HEK293T (cell line): ENCODE data around the gene RYK.

Experiments used
- CTCF ChIA-PET: fragments of 350-600 bp; formaldehyde crosslinking; extraction: SDS; loops from one replicate; lab custom pipeline; 2021; ENCODE audit warnings: antibody characterized with exemption, inconsistent platforms; lab: Yijun Ruan, JAX
- POLR2A ChIA-PET: fragments of 350-600 bp; formaldehyde crosslinking; extraction: SDS; loops from one replicate; lab custom pipeline; 2020; ENCODE audit warnings: antibody characterized with exemption, inconsistent platforms; lab: Yijun Ruan, JAX
- DNase-seq: peaks from one replicate; pipeline ENCODE4 v3.0.0; 2012; ENCODE audit warnings: mixed read lengths; ENCODE audit errors: extremely low spot score
- ARNT ChIP-seq: fragments of 450-650 bp; IDR thresholded peaks from 2 replicates; pipeline ENCODE4 v1.6.1; 2017; ENCODE audit warnings: mild to moderate bottlenecking
- BHLHE40 ChIP-seq: fragments of 450-650 bp; IDR thresholded peaks from 2 replicates; pipeline ENCODE4 v1.6.1; 2016; ENCODE audit warnings: mild to moderate bottlenecking, moderate library complexity, borderline replicate concordance
- CTBP1 ChIP-seq: fragments of 450-650 bp; IDR thresholded peaks from 2 replicates; pipeline ENCODE4 v1.6.1; 2016; ENCODE audit warnings: borderline replicate concordance
- ELF4 ChIP-seq: fragments of 450-650 bp; IDR thresholded peaks from 2 replicates; pipeline ENCODE4 v1.6.1; 2017; ENCODE audit warnings: antibody characterized with exemption
- FOXA1 ChIP-seq: fragments of 450-650 bp; IDR thresholded peaks from 2 replicates; pipeline ENCODE4 v1.6.1; 2016; ENCODE audit warnings: mild to moderate bottlenecking
- FOXK2 ChIP-seq: fragments of 450-650 bp; IDR thresholded peaks from 2 replicates; pipeline ENCODE4 v1.6.1; 2016; ENCODE audit warnings: mild to moderate bottlenecking
- FOXM1 ChIP-seq: fragments of 450-650 bp; IDR thresholded peaks from 2 replicates; pipeline ENCODE4 v1.6.1; 2017; ENCODE audit warnings: mild to moderate bottlenecking, borderline replicate concordance
- HDGF ChIP-seq: fragments of 450-650 bp; IDR thresholded peaks from 2 replicates; pipeline ENCODE4 v1.6.1; 2017; ENCODE audit warnings: antibody characterized with exemption, borderline replicate concordance
- L3MBTL2 ChIP-seq: fragments of 450-650 bp; conservative IDR thresholded peaks from 2 replicates; pipeline ENCODE4 v1.6.1; 2016; ENCODE audit warnings: mild to moderate bottlenecking
- LEF1 ChIP-seq: fragments of 450-650 bp; IDR thresholded peaks from 2 replicates; pipeline ENCODE4 v1.6.1; 2017; ENCODE audit warnings: mild to moderate bottlenecking, borderline replicate concordance
- NFRKB ChIP-seq: fragments of 450-650 bp; IDR thresholded peaks from 2 replicates; pipeline ENCODE4 v1.6.1; 2016; ENCODE audit warnings: mild to moderate bottlenecking, moderate library complexity
- PKNOX1 ChIP-seq: fragments of 450-650 bp; IDR thresholded peaks from 2 replicates; pipeline ENCODE4 v1.6.1; 2016
- SP1 ChIP-seq: fragments of 450-650 bp; IDR thresholded peaks from 2 replicates; pipeline ENCODE4 v1.6.1; 2017
- SUZ12 ChIP-seq: fragments of 450-650 bp; IDR thresholded peaks from 2 replicates; pipeline ENCODE4 v1.6.1; 2016; ENCODE audit warnings: mild to moderate bottlenecking
- TARDBP ChIP-seq: fragments of 450-650 bp; IDR thresholded peaks from 2 replicates; pipeline ENCODE4 v1.6.1; 2016
- ZNF384 ChIP-seq: fragments of 450-650 bp; IDR thresholded peaks from 2 replicates; pipeline ENCODE4 v1.6.1; 2016

Gene RYK

GRCh38 chr3:134126153-134126552 lies 124.5 kb downstream of the RYK start:
- no peak for DNase-seq
- ChIA-PET POLR2A (no interaction called here), CTCF (no interaction called here)
- TF ChIP-seq TARDBP (no peak), FOXM1 (no peak), ARNT (no peak), L3MBTL2 (no peak), SUZ12 (no peak), LEF1 (no peak), PKNOX1 (no peak), FOXK2 (no peak), SP1 (no peak), NFRKB (no peak), HDGF (no peak), BHLHE40 (no peak), ZNF384 (no peak)

DNA sequence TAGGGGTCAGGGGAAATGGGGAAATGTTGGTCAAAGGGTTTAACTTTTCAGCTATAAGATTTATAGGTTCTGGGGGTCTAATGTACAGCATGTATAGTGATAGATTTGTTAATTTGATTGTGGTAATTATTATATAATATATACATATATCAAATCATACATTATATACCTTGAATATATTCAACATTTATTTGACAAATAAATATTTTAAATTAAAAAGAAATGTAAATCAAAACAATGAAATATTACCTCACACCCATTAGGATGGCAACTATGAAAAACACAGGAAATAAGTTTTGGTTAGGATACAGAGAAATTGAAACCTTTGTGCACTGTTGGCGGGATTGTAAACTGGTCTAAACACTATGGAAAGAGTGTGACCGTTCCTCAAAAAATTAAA lies 135.9 kb downstream of the RYK start:
- TF ChIP-seq LEF1, result no peak
- no peak for TF ChIP-seq HDGF
- no peak for TF ChIP-seq NFRKB
- TF ChIP-seq PKNOX1, result no peak
- no peak for TF ChIP-seq CTBP1
- TF ChIP-seq ELF4, result no peak
- TF ChIP-seq SUZ12, result no peak
- POLR2A ChIA-PET, result no interaction called here
- CTCF ChIA-PET, result no interaction called here
- DNase-seq, result no peak

DNA sequence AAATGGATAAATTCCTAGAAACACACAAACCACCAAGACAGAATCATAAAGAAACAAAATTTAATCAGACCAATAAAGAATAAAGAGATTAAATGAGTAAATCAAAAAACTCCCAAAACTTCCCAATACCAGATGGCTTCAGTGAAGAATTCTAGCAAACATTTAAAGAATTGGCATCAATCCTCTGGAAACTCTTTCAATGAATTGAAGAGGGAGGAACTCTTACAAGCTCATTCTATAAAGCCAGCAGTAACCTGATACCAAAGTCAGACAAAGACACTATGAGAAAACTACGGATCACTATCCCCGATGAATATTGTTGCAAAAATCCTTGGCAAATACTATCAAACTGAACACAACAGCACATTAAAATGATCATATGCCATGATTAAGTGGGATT lies 139.0 kb downstream of the RYK start:
- no peak for TF ChIP-seq SUZ12
- TF ChIP-seq L3MBTL2, result no peak
- no peak for TF ChIP-seq LEF1
- TF ChIP-seq NFRKB, result no peak
- no peak for TF ChIP-seq PKNOX1
- TF ChIP-seq TARDBP, result no peak
- no peak for TF ChIP-seq ZNF384
- no peak for TF ChIP-seq SP1
- no peak for TF ChIP-seq BHLHE40
- no peak for TF ChIP-seq ARNT
- TF ChIP-seq FOXA1, result no peak
- TF ChIP-seq FOXK2, result no peak
- no peak for TF ChIP-seq CTBP1
- no peak for TF ChIP-seq ELF4
- TF ChIP-seq FOXM1, result no peak
- no peak for TF ChIP-seq HDGF
- DNase-seq, result no peak
- ChIA-PET CTCF (no interaction called here), POLR2A (no interaction called here)

- POLR2A ChIA-PET, result no interaction called here
- CTCF ChIA-PET, result no interaction called here
- TF ChIP-seq SUZ12 (no peak), BHLHE40 (no peak), HDGF (no peak), ZNF384 (no peak), PKNOX1 (no peak), FOXK2 (no peak), NFRKB (no peak)
- DNase-seq, result no peak
Observed at GRCh38 chr3:134110963-134111362, 139.7 kb downstream of the RYK start.
